Ascending aorta (tissue), 2 donors: Measurements from ENCODE around the gene C11orf87. TPM values are rescaled to one million over a fixed set of nuclear protein-coding genes. Genes with fewer than 3 reads are reported as not detected.

ENCODE experiments used
- DNase-seq, 2 donors: peaks; one replicate each; pipeline ENCODE4 v3.0.0-alpha.2; 2019; ENCODE audit warnings: low spot score in 2 of 2
- H3K27ac ChIP-seq, 2 donors: fragments of 200-600 bp; sonication (generic); one replicate each; pipeline ENCODE4 v1.5.1; 2016 to 2017; ENCODE audit warnings: mild to moderate bottlenecking in 1 of 2
- H3K27me3 ChIP-seq: fragments of 200-600 bp; sonication (generic); one replicate; pipeline ENCODE4 v1.5.1; 2017
- H3K36me3 ChIP-seq, 2 donors: fragments of 200-600 bp; sonication (generic); one replicate each; pipeline ENCODE4 v1.5.1; 2016
- H3K4me1 ChIP-seq, 2 donors: fragments of 200-600 bp; sonication (generic); one replicate each; pipeline ENCODE4 v1.5.1; 2016 to 2017; ENCODE audit warnings: mild to moderate bottlenecking in 1 of 2
- H3K4me3 ChIP-seq, 2 donors: fragments of 200-600 bp; sonication (generic); one replicate each; pipeline ENCODE4 v1.5.1; 2016 to 2017; ENCODE audit warnings: mild to moderate bottlenecking in 1 of 2
- H3K9me3 ChIP-seq, 2 donors: fragments of 200-600 bp; sonication (generic); one replicate each; pipeline ENCODE4 v1.5.1; 2016
- intact Hi-C: fragments of 100-400 bp; cut with DNase I; formaldehyde crosslinking; loops from one replicate; pipeline ENCODE4 v1.15.1; 2023
- total RNA-seq: library from RNA; depleted of rRNA; stranded (reverse); fragments of >200 nt; gene quantifications from one replicate; pipeline ENCODE4 v1.1.0, GENCODE V29; 2016
- TF ChIP-seq, protein P1 (sequence below), 3 experiments: fragments of 200-600 bp in 2 of 3; fragments of 450-650 bp in 1 of 3; sonication (generic) in 2 of 3; IDR thresholded peaks; one replicate each; pipeline ENCODE4 v1.5.1; 2016 to 2019; ENCODE audit warnings: antibody characterized with exemption in 3 of 3, mild to moderate bottlenecking in 1 of 3, moderate library complexity in 1 of 3

Gene C11orf87
- total RNA-seq, 1 donor from 2014 or later = not detected

DNA sequence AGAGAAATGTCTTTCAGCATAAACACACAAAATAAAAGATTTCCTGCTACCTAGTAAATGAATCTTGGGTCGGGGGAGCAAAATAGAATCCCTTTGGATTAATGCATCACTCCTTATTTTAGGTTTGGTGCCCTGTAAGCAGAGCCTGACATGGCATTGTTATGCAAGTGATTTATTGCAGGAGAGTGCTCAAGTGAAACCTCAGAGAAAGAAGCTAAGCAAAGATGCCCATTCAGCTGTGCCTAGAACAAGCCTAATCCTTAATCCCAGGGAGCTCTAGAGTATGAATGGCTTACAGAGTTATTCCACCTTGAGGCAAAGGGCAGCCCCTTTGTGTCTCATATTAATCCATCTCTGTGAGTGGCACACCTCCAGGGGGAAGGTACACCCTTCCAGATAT, 21.1 kb downstream of the C11orf87 start:
- TF ChIP-seq, protein P1, sequence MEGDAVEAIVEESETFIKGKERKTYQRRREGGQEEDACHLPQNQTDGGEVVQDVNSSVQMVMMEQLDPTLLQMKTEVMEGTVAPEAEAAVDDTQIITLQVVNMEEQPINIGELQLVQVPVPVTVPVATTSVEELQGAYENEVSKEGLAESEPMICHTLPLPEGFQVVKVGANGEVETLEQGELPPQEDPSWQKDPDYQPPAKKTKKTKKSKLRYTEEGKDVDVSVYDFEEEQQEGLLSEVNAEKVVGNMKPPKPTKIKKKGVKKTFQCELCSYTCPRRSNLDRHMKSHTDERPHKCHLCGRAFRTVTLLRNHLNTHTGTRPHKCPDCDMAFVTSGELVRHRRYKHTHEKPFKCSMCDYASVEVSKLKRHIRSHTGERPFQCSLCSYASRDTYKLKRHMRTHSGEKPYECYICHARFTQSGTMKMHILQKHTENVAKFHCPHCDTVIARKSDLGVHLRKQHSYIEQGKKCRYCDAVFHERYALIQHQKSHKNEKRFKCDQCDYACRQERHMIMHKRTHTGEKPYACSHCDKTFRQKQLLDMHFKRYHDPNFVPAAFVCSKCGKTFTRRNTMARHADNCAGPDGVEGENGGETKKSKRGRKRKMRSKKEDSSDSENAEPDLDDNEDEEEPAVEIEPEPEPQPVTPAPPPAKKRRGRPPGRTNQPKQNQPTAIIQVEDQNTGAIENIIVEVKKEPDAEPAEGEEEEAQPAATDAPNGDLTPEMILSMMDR (IDR thresholded peaks at IDR 0.05) = no peak
- Histone ChIP-seq H3K4me3 (no peak overlapping the region), H3K36me3 (no peaks in the 10 kb centered on the region), H3K9me3 (no peaks in the 10 kb centered on the region), H3K27ac (no peak overlapping the region), H3K4me1 (no peaks in the 10 kb centered on the region), H3K27me3 (no peaks in the 10 kb centered on the region)
- DNase-seq = no peak
- intact Hi-C loops = no loop called here

DNA sequence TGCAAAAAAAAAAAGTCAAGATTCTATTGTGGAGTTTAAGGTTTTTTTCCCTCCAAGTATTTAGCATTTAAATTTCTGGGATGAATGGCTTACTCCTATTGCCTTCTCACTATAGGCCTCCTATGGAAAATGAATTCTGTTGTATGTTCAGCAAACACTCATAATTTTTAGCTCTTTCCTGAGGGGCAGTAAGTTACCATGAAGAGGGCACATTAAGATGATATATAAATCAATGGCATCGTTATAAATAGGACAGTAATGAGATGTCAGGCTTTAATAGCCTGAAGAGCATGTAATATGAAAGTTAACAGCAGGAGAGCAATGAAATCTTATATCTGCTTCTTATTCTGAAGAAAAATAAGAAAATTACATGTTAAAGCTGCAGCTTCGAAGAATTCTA, 32.9 kb downstream of the C11orf87 start:
- Histone ChIP-seq H3K27me3 (no peaks in the 10 kb centered on the region), H3K27ac (no peak overlapping the region), H3K36me3 (no peaks in the 10 kb centered on the region), H3K9me3 (no peaks in the 10 kb centered on the region), H3K4me3 (no peak overlapping the region), H3K4me1 (no peaks in the 10 kb centered on the region)
- DNase-seq = no peak
- intact Hi-C loops = no loop called here
- TF ChIP-seq, protein P1 (IDR thresholded peaks at IDR 0.05) = no peak
